Lower lobe of right lung (tissue), 2 donors: ENCODE results near the gene POLR1E. TPM values are rescaled to one million over a fixed set of nuclear protein-coding genes. Genes with fewer than 3 reads are reported as not detected.
"Not testable (repeated sequence)": the region's sequence is repeated elsewhere in the genome, so short reads cannot be mapped to it uniquely, and the experiment has no call there.

Source experiments
- ATAC-seq, 2 donors: fragments of 200-7000 bp; cut with Tn5 transposase; one replicate each; pipeline ENCODE4 v1.9.1; 2020 to 2022; ENCODE audit warnings: mild to moderate bottlenecking in 2 of 2, moderate library complexity in 2 of 2
- DNase-seq: peaks from one replicate; pipeline ENCODE4 v3.0.0-alpha.2; 2020
- H3K27ac ChIP-seq: fragments of 200-600 bp; one replicate; pipeline ENCODE4 v1.8.0; 2022
- H3K27me3 ChIP-seq: fragments of 200-600 bp; one replicate; pipeline ENCODE4 v1.8.0; 2022; ENCODE audit warnings: low read depth
- H3K36me3 ChIP-seq: fragments of 200-600 bp; one replicate; pipeline ENCODE4 v1.8.0; 2022; ENCODE audit warnings: mild to moderate bottlenecking
- H3K4me1 ChIP-seq: fragments of 200-600 bp; one replicate; pipeline ENCODE4 v1.8.0; 2022
- H3K4me3 ChIP-seq: fragments of 200-600 bp; one replicate; pipeline ENCODE4 v1.8.0; 2022; ENCODE audit warnings: mild to moderate bottlenecking
- H3K9me3 ChIP-seq: fragments of 200-600 bp; one replicate; pipeline ENCODE4 v1.8.0; 2022
- CTCF ChIP-seq: fragments of 200-600 bp; IDR thresholded peaks from one replicate; pipeline ENCODE4 v1.8.0; 2022; ENCODE audit warnings: antibody characterized with exemption, mild to moderate bottlenecking
- intact Hi-C: fragments of 100-400 bp; cut with DNase I; formaldehyde crosslinking; loops from one replicate; pipeline ENCODE4 v1.11.0; 2022
- total RNA-seq: library from RNA; stranded (reverse); fragmentation: NEBNext Ultra II Directional; extraction: Animal tissue kit (Norgen Biotek cat#: 25700); gene quantifications from one replicate; pipeline ENCODE4 v1.2.1, GENCODE V29; 2021
- donor health status: DM: no; HTN: yes; CAD: no; lungs with severe emphysema.

Gene POLR1E
- total RNA-seq, 1 donor from 2014 or later: 17.3 TPM

GRCh38 chr9:37504605-37505004 lies 18.9 kb downstream of the POLR1E start:
- no peak for TF ChIP-seq CTCF
- Histone ChIP-seq H3K27me3 (no peaks in the 10 kb centered on the region), H3K9me3 (no peaks in the 10 kb centered on the region), H3K4me1 (no peaks in the 10 kb centered on the region), H3K27ac (no peak overlapping the region), H3K4me3 (peak overlapping the region; percentile 2), H3K36me3 (peaks cover 57% of the 10 kb centered on the region)
- intact Hi-C loops: no loop called here
- DNase-seq (no peak), ATAC-seq (no peak)

- DNase-seq: no peak
- no peak for ATAC-seq
- H3K4me1 ChIP-seq: no peaks in the 10 kb centered on the region
- H3K9me3 ChIP-seq: no peaks in the 10 kb centered on the region
- peaks cover 36% of the 10 kb centered on the region for H3K36me3 ChIP-seq
- H3K27ac ChIP-seq: no peak overlapping the region
- no peak for TF ChIP-seq CTCF
- no peaks in the 10 kb centered on the region for H3K27me3 ChIP-seq
- intact Hi-C loops: no loop called here
- H3K4me3 ChIP-seq: no peak overlapping the region
Measured at GRCh38 chr9:37507566-37508134, 21.9 kb downstream of the POLR1E start.

- ATAC-seq (peak; percentile 68 to 82), DNase-seq (peak; percentile 56)
- intact Hi-C loops: no loop called here
- Histone ChIP-seq H3K4me3 (no peak overlapping the region), H3K4me1 (no peaks in the 10 kb centered on the region), H3K27ac (no peak overlapping the region), H3K27me3 (no peaks in the 10 kb centered on the region), H3K9me3 (no peaks in the 10 kb centered on the region), H3K36me3 (peaks cover 30% of the 10 kb centered on the region)
- no peak for TF ChIP-seq CTCF
Measured at GRCh38 chr9:37508135-37508833, 22.5 kb downstream of the POLR1E start.

- Histone ChIP-seq H3K4me1 (no peaks in the 10 kb centered on the region), H3K27ac (no peak overlapping the region), H3K4me3 (no peak overlapping the region), H3K9me3 (no peaks in the 10 kb centered on the region), H3K36me3 (peaks cover 24% of the 10 kb centered on the region), H3K27me3 (no peaks in the 10 kb centered on the region)
- no peak for TF ChIP-seq CTCF
- peak in 1 of 2 donors; percentile 49 for ATAC-seq
- no peak for DNase-seq
- intact Hi-C loops: no loop called here
Measured at GRCh38 chr9:37508834-37509206, 23.1 kb downstream of the POLR1E start.

GRCh38 chr9:37509536-37509935 lies 23.8 kb downstream of the POLR1E start:
- no peak for DNase-seq
- Histone ChIP-seq H3K27ac (no peak overlapping the region), H3K36me3 (peaks cover 17% of the 10 kb centered on the region), H3K27me3 (no peaks in the 10 kb centered on the region), H3K4me1 (no peaks in the 10 kb centered on the region), H3K4me3 (no peak overlapping the region), H3K9me3 (no peaks in the 10 kb centered on the region)
- intact Hi-C loops: no loop called here
- no peak for TF ChIP-seq CTCF
- ATAC-seq: no peak

- H3K9me3 ChIP-seq, ATAC-seq, H3K27me3 ChIP-seq, intact Hi-C loops, H3K4me3 ChIP-seq, DNase-seq, H3K27ac ChIP-seq, H3K4me1 ChIP-seq: not testable (repeated sequence)
- H3K36me3 ChIP-seq: peaks cover 12% of the 10 kb centered on the region
Measured at GRCh38 chr9:37510053-37510452, 24.3 kb downstream of the POLR1E start.
